ENCODE results near the gene PRR13.
A peak's percentile ranks its signal among the peaks of the same experiment; 100 is the strongest.
"Not testable (repeated sequence)": the region's sequence is repeated elsewhere in the genome, so short reads cannot be mapped to it uniquely, and the experiment has no call there.

The PRR13 gene

GRCh38 chr12:53443955-53444354, 2.4 kb downstream of the PRR13 start:
- peaks cover 6% of the 10 kb centered on the region for H3K79me2 ChIP-seq (ENCODE audit: control insufficient read depth, insufficient read depth, low read length, poor library complexity)
- H3K4ac ChIP-seq (ENCODE audit: low read depth, low read length): no peak overlapping the region
- DNase-seq: no peak
- peaks cover 7% of the 10 kb centered on the region for H3K79me1 ChIP-seq (ENCODE audit: low read length)
- H3K9ac ChIP-seq (ENCODE audit: low read length): no peak overlapping the region
- peaks cover 2 to 8% of the 10 kb centered on the region in 2 experiments for H3K4me1 ChIP-seq (ENCODE audit: control insufficient read depth in 1 of 2, insufficient read depth in 2 of 2, low read length in 2 of 2)
- H2AK5ac ChIP-seq (ENCODE audit: low read length): no peak overlapping the region
- peaks cover 7 to 12% of the 10 kb centered on the region in 2 experiments for H3K36me3 ChIP-seq (ENCODE audit: control insufficient read depth in 1 of 2, insufficient read depth in 2 of 2, low read length in 2 of 2)
- H3K4me3 ChIP-seq (ENCODE audit: low read depth, low read length): no peak overlapping the region
- no peak overlapping the region for H2BK12ac ChIP-seq (ENCODE audit: low read length)
- H4K12ac ChIP-seq (ENCODE audit: low read depth, low read length): no peak overlapping the region
- no peaks in the 10 kb centered on the region for H3K27me3 ChIP-seq (ENCODE audit: insufficient read depth, low read length)
- no peak overlapping the region for H3K27ac ChIP-seq (ENCODE audit: low read depth, low read length)
- no peak overlapping the region for H3K4me2 ChIP-seq (ENCODE audit: low read length)
- no peaks in the 10 kb centered on the region for H3K9me3 ChIP-seq (ENCODE audit: insufficient read depth, low read depth, low read length)
- H2BK5ac ChIP-seq (ENCODE audit: low read depth, low read length, poor library complexity): no peak overlapping the region
- no peak overlapping the region for H2BK120ac ChIP-seq (ENCODE audit: insufficient read depth, low read length, poor library complexity)
- no peak overlapping the region for H4K8ac ChIP-seq (ENCODE audit: low read depth, low read length)
- no CpG with 5 or more reads among the region's 4 CpGs for WGBS (ENCODE audit: extremely low coverage, insufficient coverage, insufficient read length)
- no peak overlapping the region for H3K14ac ChIP-seq (ENCODE audit: low read length)
- no peak overlapping the region for H3K18ac ChIP-seq (ENCODE audit: low read length)
- H2AFZ ChIP-seq (ENCODE audit: insufficient read depth, low read length, poor library complexity): no peak overlapping the region
- H3K23ac ChIP-seq (ENCODE audit: low read length): no peak overlapping the region
- no peak overlapping the region for H4K91ac ChIP-seq (ENCODE audit: low read depth, low read length)

GRCh38 chr12:53444593-53445325, 3.2 kb downstream of the PRR13 start:
- not testable (repeated sequence) for H2BK120ac ChIP-seq (ENCODE audit: insufficient read depth, low read length, poor library complexity); H2BK12ac ChIP-seq (ENCODE audit: low read length); H3K27ac ChIP-seq (ENCODE audit: low read depth, low read length); H3K23ac ChIP-seq (ENCODE audit: low read length); H3K4ac ChIP-seq (ENCODE audit: low read depth, low read length); DNase-seq; H3K14ac ChIP-seq (ENCODE audit: low read length); H3K18ac ChIP-seq (ENCODE audit: low read length); H3K27me3 ChIP-seq (ENCODE audit: insufficient read depth, low read length); H3K9me3 ChIP-seq (ENCODE audit: insufficient read depth, low read depth, low read length); H3K79me1 ChIP-seq (ENCODE audit: low read length); H3K4me1 ChIP-seq (ENCODE audit: control insufficient read depth in 1 of 2, insufficient read depth in 2 of 2, low read length in 2 of 2); H4K8ac ChIP-seq (ENCODE audit: low read depth, low read length); H3K4me2 ChIP-seq (ENCODE audit: low read length); H3K4me3 ChIP-seq (ENCODE audit: low read depth, low read length); H2AK5ac ChIP-seq (ENCODE audit: low read length); H2AFZ ChIP-seq (ENCODE audit: insufficient read depth, low read length, poor library complexity); H4K91ac ChIP-seq (ENCODE audit: low read depth, low read length); H4K12ac ChIP-seq (ENCODE audit: low read depth, low read length); H3K79me2 ChIP-seq (ENCODE audit: control insufficient read depth, insufficient read depth, low read length, poor library complexity); H2BK5ac ChIP-seq (ENCODE audit: low read depth, low read length, poor library complexity); H3K9ac ChIP-seq (ENCODE audit: low read length)
- no CpG with 5 or more reads among the region's 11 CpGs for WGBS (ENCODE audit: extremely low coverage, insufficient coverage, insufficient read length)
- peaks cover 7 to 12% of the 10 kb centered on the region in 2 experiments for H3K36me3 ChIP-seq (ENCODE audit: control insufficient read depth in 1 of 2, insufficient read depth in 2 of 2, low read length in 2 of 2)

GRCh38 chr12:53450936-53451335, 9.4 kb downstream of the PRR13 start:
- Histone ChIP-seq H3K27me3 (ENCODE audit: insufficient read depth, low read length) (no peaks in the 10 kb centered on the region), H3K23ac (ENCODE audit: low read length) (no peak overlapping the region), H3K36me3 (ENCODE audit: control insufficient read depth in 1 of 2, insufficient read depth in 2 of 2, low read length in 2 of 2) (peaks cover 6 to 20% of the 10 kb centered on the region in 2 experiments), H2AK5ac (ENCODE audit: low read length) (no peak overlapping the region), H3K14ac (ENCODE audit: low read length) (no peak overlapping the region), H2BK5ac (ENCODE audit: low read depth, low read length, poor library complexity) (no peak overlapping the region), H3K4me1 (ENCODE audit: control insufficient read depth in 1 of 2, insufficient read depth in 2 of 2, low read length in 2 of 2) (no peaks in the 10 kb centered on the region), H4K8ac (ENCODE audit: low read depth, low read length) (no peak overlapping the region), H3K4me2 (ENCODE audit: low read length) (no peak overlapping the region), H3K9me3 (ENCODE audit: insufficient read depth, low read depth, low read length) (no peaks in the 10 kb centered on the region), H4K12ac (ENCODE audit: low read depth, low read length) (no peak overlapping the region), H3K79me1 (ENCODE audit: low read length) (peaks cover 6% of the 10 kb centered on the region), H3K18ac (ENCODE audit: low read length) (no peak overlapping the region), H2BK120ac (ENCODE audit: insufficient read depth, low read length, poor library complexity) (no peak overlapping the region), H3K79me2 (ENCODE audit: control insufficient read depth, insufficient read depth, low read length, poor library complexity) (peaks cover 9% of the 10 kb centered on the region), H2AFZ (ENCODE audit: insufficient read depth, low read length, poor library complexity) (no peak overlapping the region), H3K4me3 (ENCODE audit: low read depth, low read length) (no peak overlapping the region), H2BK12ac (ENCODE audit: low read length) (no peak overlapping the region), H3K27ac (ENCODE audit: low read depth, low read length) (no peak overlapping the region), H3K4ac (ENCODE audit: low read depth, low read length) (no peak overlapping the region), H4K91ac (ENCODE audit: low read depth, low read length) (no peak overlapping the region), H3K9ac (ENCODE audit: low read length) (no peak overlapping the region)
- DNase-seq: no peak
- no CpG with 5 or more reads among the region's 7 CpGs for WGBS (ENCODE audit: extremely low coverage, insufficient coverage, insufficient read length)

- Histone ChIP-seq H4K91ac (ENCODE audit: low read depth, low read length) (peak within 1 kb of the TSS; percentile 94), H3K18ac (ENCODE audit: low read length) (peak within 1 kb of the TSS; percentile 90), H3K36me3 (ENCODE audit: control insufficient read depth in 1 of 2, insufficient read depth in 2 of 2, low read length in 2 of 2) (peaks cover 8 to 23% of the 10 kb centered on the region in 2 experiments), H3K23ac (ENCODE audit: low read length) (no peak within 1 kb of the TSS), H2AK5ac (ENCODE audit: low read length) (peak within 1 kb of the TSS; percentile 31), H2BK5ac (ENCODE audit: low read depth, low read length, poor library complexity) (peak within 1 kb of the TSS; percentile 84), H3K9me3 (ENCODE audit: insufficient read depth, low read depth, low read length) (no peaks in the 10 kb centered on the region), H3K79me1 (ENCODE audit: low read length) (peaks cover 6% of the 10 kb centered on the region), H3K9ac (ENCODE audit: low read length) (peak within 1 kb of the TSS; percentile 93), H3K27me3 (ENCODE audit: insufficient read depth, low read length) (no peaks in the 10 kb centered on the region), H3K27ac (ENCODE audit: low read depth, low read length) (peak within 1 kb of the TSS; percentile 93), H3K4me3 (ENCODE audit: low read depth, low read length) (peak within 1 kb of the TSS; percentile 82), H4K8ac (ENCODE audit: low read depth, low read length) (peak within 1 kb of the TSS; percentile 85), H4K12ac (ENCODE audit: low read depth, low read length) (peak within 1 kb of the TSS; percentile 91), H3K14ac (ENCODE audit: low read length) (peak within 1 kb of the TSS; percentile 96), H3K4me2 (ENCODE audit: low read length) (peak within 1 kb of the TSS; percentile 76), H2BK12ac (ENCODE audit: low read length) (no peak within 1 kb of the TSS), H2AFZ (ENCODE audit: insufficient read depth, low read length, poor library complexity) (peak within 1 kb of the TSS; percentile 71), H3K4ac (ENCODE audit: low read depth, low read length) (peak within 1 kb of the TSS; percentile 99), H3K4me1 (ENCODE audit: control insufficient read depth in 1 of 2, insufficient read depth in 2 of 2, low read length in 2 of 2) (no peaks in the 10 kb centered on the region), H2BK120ac (ENCODE audit: insufficient read depth, low read length, poor library complexity) (peak within 1 kb of the TSS; percentile 78), H3K79me2 (ENCODE audit: control insufficient read depth, insufficient read depth, low read length, poor library complexity) (peaks cover 9% of the 10 kb centered on the region)
- no CpG with 5 or more reads among the region's 32 CpGs for WGBS (ENCODE audit: extremely low coverage, insufficient coverage, insufficient read length)
- peak; percentile 99 to 100 for DNase-seq
These were observed 10.2 kb downstream of the PRR13 start, which contains the start of gene PCBP2 for GRCh38 chr12:53451661-53452158. Gene PCBP2, plus strand, starts transcription at chr12:53452102. Its CDS starts 2,699 bp downstream, at chr12:53454801.
